IgD-negative memory B cell (primary cell): ENCODE data around the gene SYNGR2. TPM values are rescaled to one million over a fixed set of nuclear protein-coding genes. Genes with fewer than 3 reads are reported as not detected.

Source experiments
- H3K27ac Mint-ChIP-seq, 3 donors: one replicate each; pipeline ENCODE4 v1.8.0; 2020 to 2022; ENCODE audit warnings: mild to moderate bottlenecking in 3 of 3, mixed read lengths in 3 of 3, moderate library complexity in 1 of 3
- H3K27me3 Mint-ChIP-seq: one replicate; pipeline ENCODE4 v1.8.0; 2021; ENCODE audit warnings: mixed read lengths
- H3K36me3 Mint-ChIP-seq: one replicate; pipeline ENCODE4 v1.8.0; 2020; ENCODE audit warnings: mild to moderate bottlenecking, mixed read lengths
- H3K4me1 Mint-ChIP-seq, 3 donors: one replicate each; pipeline ENCODE4 v1.8.0; 2020 to 2022; ENCODE audit warnings: mixed read lengths in 3 of 3, mild to moderate bottlenecking in 1 of 3
- H3K4me3 Mint-ChIP-seq, 4 donors: one replicate each; pipeline ENCODE4 v1.8.0; 2020 to 2022; ENCODE audit warnings: mild to moderate bottlenecking in 4 of 4, mixed read lengths in 4 of 4, moderate library complexity in 3 of 4
- H3K9me3 Mint-ChIP-seq, 3 donors: one replicate each; pipeline ENCODE4 v1.8.0; 2020 to 2021; ENCODE audit warnings: mixed read lengths in 3 of 3, mild to moderate bottlenecking in 1 of 3
- polyA plus RNA-seq: library from polyadenylated mRNA; unstranded; fragments of 300-500 nt; fragmentation: Illumina TruSeq; gene quantifications from one replicate; pipeline ENCODE4 v1.2.3, GENCODE V29; 2021

SYNGR2 gene, protein sequence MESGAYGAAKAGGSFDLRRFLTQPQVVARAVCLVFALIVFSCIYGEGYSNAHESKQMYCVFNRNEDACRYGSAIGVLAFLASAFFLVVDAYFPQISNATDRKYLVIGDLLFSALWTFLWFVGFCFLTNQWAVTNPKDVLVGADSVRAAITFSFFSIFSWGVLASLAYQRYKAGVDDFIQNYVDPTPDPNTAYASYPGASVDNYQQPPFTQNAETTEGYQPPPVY
- 633 TPM for polyA plus RNA-seq

- Mint-ChIP-seq H3K4me3 (peak within 1 kb of the TSS; percentile 77 to 90 (median 86)), H3K4me1 (peaks cover 19 to 33% (median 30%) of the 10 kb centered on the region in 3 donors), H3K27ac (peak within 1 kb of the TSS; percentile 85 to 98 (median 96)), H3K36me3 (no peaks in the 10 kb centered on the region), H3K27me3 (peaks cover 1% of the 10 kb centered on the region), H3K9me3 (no peaks in the 10 kb centered on the region)
Observed at GRCh38 chr17:78168242-78168902, at the start of gene SYNGR2. Gene SYNGR2 (plus strand): TSS chr17:78168581. CDS start chr17:78168617, 36 bp downstream.

DNA sequence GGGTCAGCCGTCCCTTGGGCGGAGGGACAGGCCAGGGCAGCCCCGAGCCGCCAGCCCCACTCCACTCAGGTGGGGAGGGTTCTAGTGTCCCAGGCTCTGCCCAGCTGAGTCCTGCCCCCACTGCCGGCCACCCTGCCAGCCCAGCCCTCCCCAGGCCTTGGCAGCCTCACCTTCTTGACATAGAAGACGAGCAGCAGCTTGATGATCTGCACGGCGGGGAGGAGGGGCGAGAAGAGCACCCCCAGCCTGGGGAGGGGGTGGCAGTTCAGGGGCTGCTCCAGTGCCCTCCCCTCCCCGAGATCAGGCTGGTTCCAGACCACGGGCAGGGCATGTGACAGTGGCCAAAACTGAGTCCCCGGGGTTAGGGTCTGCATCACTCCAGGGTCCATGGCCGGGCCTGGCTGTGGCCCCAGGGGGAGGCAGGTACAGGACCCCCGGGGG is 49.6 kb upstream of the SYNGR2 start:
- Mint-ChIP-seq H3K4me1 (peaks cover 12 to 34% (median 33%) of the 10 kb centered on the region in 3 donors), H3K27me3 (no peaks in the 10 kb centered on the region), H3K36me3 (no peaks in the 10 kb centered on the region), H3K27ac (peak overlapping the region in 1 of 3 donors; percentile 53), H3K4me3 (no peak overlapping the region), H3K9me3 (no peaks in the 10 kb centered on the region)

DNA sequence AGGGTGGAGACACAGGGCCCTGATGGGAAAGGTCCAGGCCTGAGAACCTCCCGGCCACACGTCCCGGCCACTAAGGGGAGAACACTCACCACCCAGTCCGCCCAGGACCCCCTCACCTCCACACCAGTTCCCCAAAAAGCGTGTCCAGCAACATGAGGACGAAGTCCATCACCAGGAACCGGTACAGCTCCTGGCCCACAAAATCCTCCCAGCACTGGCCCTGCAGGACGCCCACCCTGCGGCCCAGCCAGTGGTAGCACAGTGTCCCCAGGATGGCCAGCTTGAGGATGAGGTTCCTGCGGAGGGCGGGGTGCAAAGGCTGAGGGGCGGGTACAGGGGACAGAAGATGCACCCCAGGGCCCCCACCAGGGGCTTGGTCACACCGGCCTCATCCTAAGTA is 47.8 kb upstream of the SYNGR2 start:
- peak overlapping the region in 1 of 4 donors; percentile 66 for H3K4me3 Mint-ChIP-seq
- no peaks in the 10 kb centered on the region for H3K36me3 Mint-ChIP-seq
- peak overlapping the region in 2 of 3 donors; percentile 78 to 91 for H3K27ac Mint-ChIP-seq
- H3K27me3 Mint-ChIP-seq = no peaks in the 10 kb centered on the region
- H3K9me3 Mint-ChIP-seq = no peaks in the 10 kb centered on the region
- peaks cover 5 to 30% (median 30%) of the 10 kb centered on the region in 3 donors for H3K4me1 Mint-ChIP-seq

DNA sequence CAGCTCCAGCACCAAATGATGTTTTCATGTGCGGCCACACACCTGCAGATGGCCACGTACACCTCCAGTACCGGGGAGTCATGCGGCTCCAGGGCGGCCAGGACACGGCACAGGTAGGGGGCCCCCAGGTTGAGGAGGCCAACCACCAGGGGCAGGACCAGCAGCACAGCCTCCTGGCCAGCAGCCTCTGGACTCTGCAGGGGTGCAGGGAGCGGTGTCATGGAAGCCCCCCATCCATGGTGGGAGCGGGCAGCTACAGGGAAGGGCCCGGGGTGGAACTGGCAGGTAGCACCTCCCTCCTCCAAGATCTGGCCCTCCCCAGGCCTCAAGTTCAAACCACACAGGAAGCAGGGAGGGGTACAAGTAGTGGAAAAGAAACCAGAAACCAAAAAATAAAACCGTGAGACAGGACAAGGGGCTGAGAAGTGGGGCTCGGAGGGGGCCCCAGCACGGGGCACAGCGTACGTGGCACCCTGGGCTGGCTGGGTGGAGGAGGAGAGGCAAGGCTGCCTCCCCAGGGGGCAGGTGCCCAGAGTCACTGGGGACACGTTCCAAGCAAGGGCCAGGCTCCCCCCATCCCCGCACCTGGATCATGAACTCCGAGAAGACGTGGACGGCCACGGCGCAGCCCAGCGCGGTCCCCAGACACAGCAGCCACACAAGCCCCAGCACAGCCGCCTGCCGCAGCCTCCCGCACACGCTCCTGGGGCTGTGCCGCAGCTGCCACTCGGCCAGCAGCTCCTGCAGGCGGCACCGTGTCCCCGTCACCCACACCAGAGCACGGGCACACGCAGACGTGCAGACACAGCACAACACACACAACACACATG is 47.2 kb upstream of the SYNGR2 start:
- Mint-ChIP-seq H3K27ac (peak overlapping the region; percentile 82 to 92 (median 91)), H3K4me1 (peaks cover 5 to 31% (median 30%) of the 10 kb centered on the region in 3 donors), H3K4me3 (peak overlapping the region; percentile 64 to 88 (median 78)), H3K27me3 (no peaks in the 10 kb centered on the region), H3K36me3 (no peaks in the 10 kb centered on the region), H3K9me3 (no peaks in the 10 kb centered on the region)

DNA sequence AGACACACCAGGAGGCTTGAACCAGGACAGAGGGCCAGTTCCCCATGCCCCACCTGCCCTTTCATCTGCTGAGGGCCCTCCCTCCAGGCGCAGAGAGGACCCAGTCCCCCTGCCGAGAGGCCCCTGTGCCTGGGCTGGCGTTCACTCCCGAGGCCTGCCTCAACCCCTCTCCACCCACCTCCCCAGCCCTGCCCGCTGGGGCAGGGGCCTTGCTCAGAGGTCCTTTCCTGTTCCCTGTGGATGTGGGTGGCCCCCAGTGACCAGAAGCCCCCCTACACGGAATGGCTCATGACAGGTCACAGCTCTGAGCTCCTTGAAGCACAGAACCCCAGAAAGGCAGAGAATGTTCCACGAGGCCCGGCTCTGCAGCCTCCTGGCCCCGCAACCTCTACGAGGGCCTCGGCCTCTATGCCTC is 46.6 kb upstream of the SYNGR2 start:
- Mint-ChIP-seq H3K27ac (peak overlapping the region in 2 of 3 donors; percentile 91 to 92), H3K27me3 (no peaks in the 10 kb centered on the region), H3K36me3 (no peaks in the 10 kb centered on the region), H3K4me1 (peaks cover 5 to 32% (median 30%) of the 10 kb centered on the region in 3 donors), H3K9me3 (no peaks in the 10 kb centered on the region), H3K4me3 (peak overlapping the region; percentile 64 to 88 (median 78))

DNA sequence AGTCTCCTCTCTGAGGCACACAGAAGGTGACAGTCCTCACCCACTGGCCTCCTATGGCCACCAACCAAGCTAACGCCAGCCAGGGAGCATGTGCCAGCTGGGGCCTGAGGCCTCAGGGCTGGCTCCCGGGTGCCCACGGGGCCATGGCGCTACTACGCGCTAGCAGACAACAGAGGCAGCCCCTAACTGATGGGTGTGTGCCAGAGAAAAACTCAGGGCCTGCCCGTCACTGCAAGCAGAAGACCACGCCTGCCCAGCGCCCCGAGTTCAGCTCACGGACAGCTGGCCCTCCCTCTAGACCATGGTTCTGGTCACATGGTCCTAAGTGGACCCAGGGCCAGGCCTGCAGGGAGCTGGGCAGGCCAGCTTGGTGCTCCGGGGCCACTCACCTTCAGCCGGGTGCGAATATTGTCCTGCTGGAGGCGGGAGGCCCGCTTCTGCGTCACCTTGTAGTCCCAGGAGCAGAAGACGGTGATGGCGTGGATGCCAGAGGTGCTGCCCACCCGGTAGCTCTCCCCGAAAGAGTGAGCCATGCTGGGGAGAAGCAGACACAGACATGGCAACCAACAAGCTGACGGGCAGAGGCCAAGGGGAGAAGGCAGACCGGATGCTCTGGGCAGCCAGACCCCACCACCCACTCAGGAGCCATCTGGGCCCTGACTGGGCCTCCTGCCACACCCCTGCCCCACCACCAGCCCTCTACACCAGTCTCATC is 46.0 kb upstream of the SYNGR2 start:
- peak overlapping the region; percentile 21 to 88 (median 75) for H3K4me3 Mint-ChIP-seq
- H3K27me3 Mint-ChIP-seq = no peaks in the 10 kb centered on the region
- H3K4me1 Mint-ChIP-seq = peaks cover 10 to 33% (median 32%) of the 10 kb centered on the region in 3 donors
- H3K36me3 Mint-ChIP-seq = no peaks in the 10 kb centered on the region
- peak overlapping the region; percentile 50 to 92 (median 91) for H3K27ac Mint-ChIP-seq
- no peaks in the 10 kb centered on the region for H3K9me3 Mint-ChIP-seq

- H3K4me1 Mint-ChIP-seq = peaks cover 11 to 33% (median 32%) of the 10 kb centered on the region in 3 donors
- H3K4me3 Mint-ChIP-seq = peak overlapping the region; percentile 21 to 88 (median 75)
- H3K36me3 Mint-ChIP-seq = no peaks in the 10 kb centered on the region
- no peaks in the 10 kb centered on the region for H3K27me3 Mint-ChIP-seq
- no peaks in the 10 kb centered on the region for H3K9me3 Mint-ChIP-seq
- H3K27ac Mint-ChIP-seq = peak overlapping the region; percentile 16 to 91 (median 50)
Observed at GRCh38 chr17:78122931-78123249, 45.5 kb upstream of the SYNGR2 start.

GRCh38 chr17:78123258-78123929 is 45.0 kb upstream of the SYNGR2 start:
- no peaks in the 10 kb centered on the region for H3K27me3 Mint-ChIP-seq
- H3K4me1 Mint-ChIP-seq = peaks cover 11 to 32% (median 31%) of the 10 kb centered on the region in 3 donors
- peak overlapping the region in 2 of 3 donors; percentile 90 to 100 for H3K27ac Mint-ChIP-seq
- H3K9me3 Mint-ChIP-seq = no peaks in the 10 kb centered on the region
- H3K4me3 Mint-ChIP-seq = peak overlapping the region; percentile 17 to 90 (median 68)
- no peaks in the 10 kb centered on the region for H3K36me3 Mint-ChIP-seq

DNA sequence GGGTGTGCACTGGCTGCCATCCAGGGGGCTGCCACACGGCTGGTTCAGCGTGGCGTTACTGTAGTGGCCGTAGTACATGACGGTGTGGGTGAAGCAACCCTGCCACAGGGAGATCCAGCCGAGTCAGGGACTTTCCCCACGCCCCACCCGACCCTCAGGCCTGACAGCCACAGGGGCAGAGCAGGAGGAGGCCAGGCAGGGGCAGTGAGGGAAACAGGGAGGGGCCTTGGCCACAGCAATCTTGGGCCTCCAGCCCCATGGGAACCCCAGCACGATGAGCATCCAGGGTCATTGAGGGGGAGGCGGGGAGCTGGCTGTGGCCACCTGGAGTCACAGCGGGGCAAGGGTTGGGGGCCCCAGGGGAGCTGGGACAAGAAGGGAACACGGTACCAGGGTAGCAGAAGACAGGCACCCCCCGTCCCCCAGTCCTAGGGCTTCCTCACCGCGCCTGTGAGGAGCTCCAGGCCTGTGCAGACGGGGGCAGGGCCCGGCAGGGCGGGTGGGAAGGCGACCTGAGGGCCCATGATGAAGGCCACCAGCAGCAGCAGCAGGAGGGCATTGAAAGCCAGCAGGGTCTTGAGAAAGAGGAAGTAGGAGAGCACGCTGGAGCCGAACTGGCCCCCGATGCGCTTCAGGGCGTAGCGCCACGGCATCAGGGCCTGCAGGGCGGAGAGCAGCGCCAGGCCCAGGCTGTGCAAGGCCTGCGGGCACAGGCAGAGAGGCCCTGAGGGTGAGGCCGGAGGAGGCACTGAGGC is 44.1 kb upstream of the SYNGR2 start:
- Mint-ChIP-seq H3K36me3 (no peaks in the 10 kb centered on the region), H3K4me1 (peaks cover 17 to 37% (median 33%) of the 10 kb centered on the region in 3 donors), H3K27me3 (no peaks in the 10 kb centered on the region), H3K27ac (peak overlapping the region; percentile 82 to 100 (median 90)), H3K9me3 (no peaks in the 10 kb centered on the region), H3K4me3 (peak overlapping the region; percentile 60 to 90 (median 86))

DNA sequence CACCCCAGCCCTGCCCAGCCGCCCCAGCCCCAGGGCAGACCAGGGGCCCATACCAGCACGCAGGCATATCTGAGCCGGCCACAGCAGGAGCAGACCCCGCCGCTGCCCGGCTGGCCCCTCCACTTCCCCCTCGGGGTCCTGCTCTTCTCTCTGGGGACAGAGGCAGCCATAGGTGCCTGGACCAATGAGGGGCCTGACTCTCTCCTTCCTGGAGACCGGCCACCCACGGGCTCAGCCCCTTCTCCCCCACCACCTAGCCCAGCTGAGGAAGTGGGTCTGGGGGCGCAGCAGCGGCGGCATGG is 43.6 kb upstream of the SYNGR2 start:
- no peaks in the 10 kb centered on the region for H3K27me3 Mint-ChIP-seq
- H3K4me3 Mint-ChIP-seq = peak overlapping the region; percentile 44 to 90 (median 52)
- no peaks in the 10 kb centered on the region for H3K36me3 Mint-ChIP-seq
- H3K9me3 Mint-ChIP-seq = no peaks in the 10 kb centered on the region
- H3K27ac Mint-ChIP-seq = peak overlapping the region in 2 of 3 donors; percentile 82 to 100
- H3K4me1 Mint-ChIP-seq = peaks cover 20 to 41% (median 38%) of the 10 kb centered on the region in 3 donors

GRCh38 chr17:78125138-78125913 is 43.1 kb upstream of the SYNGR2 start:
- no peaks in the 10 kb centered on the region for H3K36me3 Mint-ChIP-seq
- peaks cover 22 to 45% (median 41%) of the 10 kb centered on the region in 3 donors for H3K4me1 Mint-ChIP-seq

DNA sequence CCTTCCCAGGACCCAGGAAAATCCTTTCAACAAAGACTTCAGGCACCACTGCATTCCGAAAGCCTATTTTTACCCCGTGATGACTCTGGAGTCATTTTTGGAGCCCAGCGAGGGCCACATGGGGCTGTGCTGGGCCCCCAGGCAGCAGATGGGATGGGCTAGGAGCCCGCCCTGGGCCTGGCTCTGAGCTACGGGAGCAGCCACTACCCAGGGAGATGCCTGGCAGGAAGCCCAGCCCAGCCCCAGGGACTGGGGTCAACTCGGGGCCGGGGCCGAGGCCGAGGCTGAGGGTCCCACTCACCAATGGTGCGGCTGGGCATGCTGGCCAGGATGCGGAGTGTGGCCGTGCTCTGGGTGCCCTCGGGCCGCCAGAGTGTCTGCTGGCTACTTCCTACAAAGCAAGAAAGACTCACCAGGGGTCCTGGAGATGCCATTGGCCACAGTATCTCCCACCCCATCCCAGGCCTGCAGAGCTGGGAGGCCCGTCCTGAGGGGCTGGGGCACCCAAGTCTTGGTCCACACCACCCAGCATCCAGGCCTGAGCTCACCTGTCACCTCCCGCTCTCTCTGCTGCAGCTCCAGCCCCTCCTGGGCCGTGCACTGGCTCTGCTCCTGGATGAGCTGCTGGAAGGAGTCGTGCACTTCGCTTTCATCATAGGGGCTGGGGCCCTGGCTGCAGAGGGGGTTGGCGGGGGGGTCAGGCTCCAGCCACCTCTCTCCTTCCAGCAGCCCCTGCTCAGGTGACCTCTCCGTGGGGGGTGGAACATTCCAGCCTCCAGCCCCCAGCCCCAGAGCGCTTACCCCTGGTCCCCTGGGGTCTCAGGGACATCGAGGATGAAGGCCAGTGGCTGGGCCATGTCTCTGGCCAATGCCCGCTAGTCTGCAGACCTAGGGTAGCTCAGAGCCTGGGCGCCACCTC is 42.1 kb upstream of the SYNGR2 start:
- Mint-ChIP-seq H3K27ac (peak overlapping the region in 2 of 3 donors; percentile 81 to 100), H3K4me3 (peak overlapping the region; percentile 85 to 96 (median 94)), H3K4me1 (peaks cover 22 to 40% (median 37%) of the 10 kb centered on the region in 3 donors)

More at GRCh38 chr17:78125138-78125913, 43.1 kb upstream of the SYNGR2 start:
- no peaks in the 10 kb centered on the region for H3K9me3 Mint-ChIP-seq
- peak overlapping the region; percentile 34 to 94 (median 52) for H3K4me3 Mint-ChIP-seq
- H3K27me3 Mint-ChIP-seq = no peaks in the 10 kb centered on the region
- H3K27ac Mint-ChIP-seq = peak overlapping the region in 2 of 3 donors; percentile 81 to 100

More for the DNA sequence above, 42.1 kb upstream of the SYNGR2 start:
- no peaks in the 10 kb centered on the region for H3K27me3 Mint-ChIP-seq
- H3K36me3 Mint-ChIP-seq = peaks cover 4% of the 10 kb centered on the region
- no peaks in the 10 kb centered on the region for H3K9me3 Mint-ChIP-seq
